K562 (cell line): ENCODE results near the gene ADGRG1. TPM values are rescaled to one million over a fixed set of nuclear protein-coding genes. Genes with fewer than 3 reads are reported as not detected.
A peak's percentile ranks its signal among the peaks of the same experiment; 100 is the strongest.

ENCODE experiments used
- CTBP1 ChIP-seq: fragments of 450-650 bp; IDR thresholded peaks from 2 replicates; pipeline ENCODE4 v1.6.1; 2016; ENCODE audit warnings: borderline replicate concordance
- ETV1 ChIP-seq: fragments of 450-650 bp; conservative IDR thresholded peaks from 2 replicates; pipeline ENCODE4 v1.6.1; 2016; ENCODE audit warnings: missing genetic modification characterization, control low read depth, low read depth, missing compliant biosample characterization
- IRF9 ChIP-seq: fragments of 450-650 bp; IDR thresholded peaks from 2 replicates; pipeline ENCODE4 v1.6.1; 2016; ENCODE audit warnings: missing biosample characterization, missing genetic modification characterization
- KLF13 ChIP-seq: fragments of 450-650 bp; IDR thresholded peaks from 2 replicates; pipeline ENCODE4 v1.6.1; 2016; ENCODE audit warnings: missing genetic modification characterization, low read depth, mild to moderate bottlenecking, missing compliant biosample characterization, moderate library complexity, borderline replicate concordance
- MED1 ChIP-seq: sonication (generic); formaldehyde crosslinking; IDR thresholded peaks from 2 replicates; pipeline ENCODE4 v1.8.1; 2023; ENCODE audit warnings: missing genetic modification reagents, borderline replicate concordance
- NR2C2 ChIP-seq, 2 experiments: fragments of 200-800 bp in 1 of 2; sonication (Bioruptor generic) in 1 of 2; sonication (generic) in 1 of 2; formaldehyde crosslinking in 1 of 2; IDR thresholded peaks; 2 replicates each; pipeline versions ENCODE4 v1.6.1 to v1.8.0; 2016 to 2022; ENCODE audit warnings: mild to moderate bottlenecking in 1 of 2, missing compliant biosample characterization in 1 of 2, missing genetic modification characterization in 1 of 2, missing genetic modification reagents in 1 of 2
- PKNOX1 ChIP-seq: fragments of 450-650 bp; IDR thresholded peaks from 2 replicates; pipeline ENCODE4 v1.6.1; 2016
- POLR2AphosphoS2 ChIP-seq: IDR thresholded peaks from 2 replicates; pipeline ENCODE4 v1.6.1; 2012; ENCODE audit warnings: low read length, improper control_type of control experiment
- RREB1 ChIP-seq: fragments of 250-450 bp; sonication (Bioruptor Pico); IDR thresholded peaks from 2 replicates; pipeline ENCODE4 v1.4.0; 2020
- SMARCA5 ChIP-seq: fragments of 450-650 bp; IDR thresholded peaks from 2 replicates; pipeline ENCODE4 v1.6.1; 2016
- TAF15 ChIP-seq: fragments of 200-400 bp; formaldehyde crosslinking; IDR thresholded peaks from 2 replicates; pipeline ENCODE4 v1.6.1; 2017; ENCODE audit warnings: mild to moderate bottlenecking, low read depth, low read length, moderate library complexity
- ZBTB33 ChIP-seq: sonication (generic); formaldehyde crosslinking; IDR thresholded peaks from 2 replicates; pipeline ENCODE4 v1.8.1; 2023; ENCODE audit warnings: mild to moderate bottlenecking, missing genetic modification reagents
- ZEB2 ChIP-seq: fragments of 450-650 bp; IDR thresholded peaks from 2 replicates; pipeline ENCODE4 v1.6.1; 2016
- ZFP30 ChIP-seq: fragments of 250-450 bp; sonication (Bioruptor Pico); IDR thresholded peaks from 2 replicates; pipeline ENCODE4 v1.8.0; 2022; ENCODE audit warnings: moderate library complexity, mild to moderate bottlenecking, inconsistent platforms, borderline replicate concordance
- ZFP36 ChIP-seq: fragments of 150-350 bp; IDR thresholded peaks from 2 replicates; pipeline ENCODE4 v1.6.1; 2018; ENCODE audit warnings: low read length, low read depth; ENCODE audit not compliant: partially characterized antibody
- ZNF134 ChIP-seq: fragments of 250-450 bp; sonication (Bioruptor Pico); conservative IDR thresholded peaks from 2 replicates; pipeline ENCODE4 v1.4.0; 2020
- ZNF253 ChIP-seq: fragments of 250-450 bp; sonication (Bioruptor Pico); conservative IDR thresholded peaks from 2 replicates; pipeline ENCODE4 v1.6.1; 2021; ENCODE audit warnings: mild to moderate bottlenecking
- ZNF384 ChIP-seq: IDR thresholded peaks from 2 replicates; pipeline ENCODE4 v1.6.1; 2012; ENCODE audit warnings: low read depth, low read length, improper control_type of control experiment
- polyA plus RNA-seq, 8 experiments: library from polyadenylated mRNA; depleted of rRNA in 4 of 8; stranded (reverse) in 5 of 8; unstranded in 3 of 8; fragments of >200 nt; fragmentation: Nextera tagmentation in 2 of 8; fragmentation: Illumina TruSeq in 1 of 8; extraction: Ambion mirVana in 2 of 8; extraction: Trizol in 1 of 8; gene quantifications; 2 replicates each; pipeline versions ENCODE4 v1.2.1 to v1.2.3, GENCODE V29; 2011 to 2014; ENCODE audit warnings: inconsistent platforms in 1 of 8, missing spikeins in 1 of 8
- total RNA-seq, 7 experiments: library from RNA; depleted of rRNA in 6 of 7; stranded (reverse); fragments of >200 nt in 6 of 7; fragmentation: Illumina TruSeq in 2 of 7; extraction: Trizol in 2 of 7; gene quantifications; 2 replicates each; pipeline versions ENCODE4 v1.2.1 to v1.2.3, GENCODE V29; 2011 to 2021; ENCODE audit warnings: low replicate concordance in 1 of 7

The ADGRG1 gene
- total and polyA plus RNA-seq, 9 of the 15 experiments (the other 6 are each of a cell fraction or from before 2014, with no cell fraction given), result 0.04 to 0.31 (median 0.16) TPM; not detected in 6

DNA sequence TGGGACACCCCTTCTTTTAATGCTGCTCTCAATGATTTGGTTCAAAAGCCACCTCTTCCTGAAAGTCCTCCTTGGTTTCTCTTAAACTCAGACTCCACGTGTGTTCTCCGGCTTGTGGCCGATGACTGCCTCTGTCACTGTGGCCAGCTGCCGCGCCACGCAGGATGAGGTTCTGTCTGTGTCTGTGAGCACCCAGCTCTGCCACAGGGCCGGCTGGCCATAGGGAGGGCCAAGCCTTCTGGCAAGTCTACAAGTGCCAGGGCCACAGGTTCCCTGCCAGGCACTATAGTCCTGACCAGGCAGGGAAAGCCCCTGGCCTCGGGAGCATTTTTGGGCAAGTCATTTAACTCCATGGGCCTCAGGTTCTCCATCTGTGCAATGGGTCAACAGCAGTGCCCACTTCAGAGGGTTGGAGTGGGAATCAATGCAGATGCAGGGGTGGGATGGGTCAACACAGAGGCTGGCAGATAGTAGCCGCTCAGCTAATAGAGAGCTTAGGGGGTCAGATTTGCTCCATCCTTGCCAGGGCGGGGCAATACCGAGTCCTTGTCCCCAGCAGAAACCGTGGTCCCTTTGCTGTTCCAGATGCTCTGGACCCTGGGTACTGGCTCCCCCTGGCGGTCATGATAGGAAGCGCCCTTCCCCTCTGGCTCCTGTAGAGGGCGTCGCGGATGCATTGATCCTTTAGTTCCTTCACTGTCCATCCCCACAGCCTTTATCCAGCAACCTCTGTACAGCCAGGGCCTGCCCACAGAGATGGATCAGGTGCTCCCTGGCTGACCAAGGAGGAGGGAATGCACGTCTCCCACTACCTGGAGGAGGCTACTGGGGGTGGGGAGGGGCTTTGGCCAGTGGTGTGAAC is 20.4 kb downstream of the ADGRG1 start (continued):
- no peak; the same call in 1 of the 2 replicates for TF ChIP-seq KLF13 (tag)
- TF ChIP-seq ZFP36, result peak; percentile 97
- no peak for TF ChIP-seq ZNF134
- no peak for TF ChIP-seq POLR2AphosphoS2
- peak; percentile 40; the same call in 1 of the 2 replicates for TF ChIP-seq ZNF384
- no peak for TF ChIP-seq ZNF253 (CRISPR knock-in tag)
- TF ChIP-seq RREB1 (CRISPR knock-in tag), result peak; percentile 77
- no peak for TF ChIP-seq TAF15
- 0 out of 2 replicates have a peak, but pooled peaks have one; percentile 24 for TF ChIP-seq ETV1 (tag)
- no peak for TF ChIP-seq MED1
- TF ChIP-seq CTBP1, result peak; percentile 95
- TF ChIP-seq ZFP30 (CRISPR knock-in tag), result no peak
- peak; percentile 86 for TF ChIP-seq ZBTB33 (CRISPR knock-in tag)
- TF ChIP-seq IRF9 (tag), result no peak
- peak; percentile 86 for TF ChIP-seq SMARCA5
- no peak for TF ChIP-seq ZEB2
- no peak for TF ChIP-seq PKNOX1
- peak; percentile 64; the same call in 1 of the 2 replicates for TF ChIP-seq NR2C2 (CRISPR knock-in tag; IDR thresholded peaks at IDR 0.05)
- TF ChIP-seq NR2C2 (tag; IDR thresholded peaks at IDR 0.05), result no peak
